NCI-H2081 (cell line): ENCODE results near the gene IL18R1.

Source experiments
- DNase-seq, 2 experiments: peaks; one replicate each; lab custom pipeline; 2025; lab: John Stamatoyannopoulos, UW

The IL18R1 gene

GRCh38 chr2:102345329-102345920 is 10.2 kb upstream of the IL18R1 start:
- DNase-seq, result no peak

- DNase-seq, result no peak
These were observed 9.0 kb upstream of the IL18R1 start for GRCh38 chr2:102346381-102347130.

- peak in 1 of 2 experiments; percentile 1 for DNase-seq
These were observed 5.3 kb upstream of the IL18R1 start for GRCh38 chr2:102350137-102350793.

DNA sequence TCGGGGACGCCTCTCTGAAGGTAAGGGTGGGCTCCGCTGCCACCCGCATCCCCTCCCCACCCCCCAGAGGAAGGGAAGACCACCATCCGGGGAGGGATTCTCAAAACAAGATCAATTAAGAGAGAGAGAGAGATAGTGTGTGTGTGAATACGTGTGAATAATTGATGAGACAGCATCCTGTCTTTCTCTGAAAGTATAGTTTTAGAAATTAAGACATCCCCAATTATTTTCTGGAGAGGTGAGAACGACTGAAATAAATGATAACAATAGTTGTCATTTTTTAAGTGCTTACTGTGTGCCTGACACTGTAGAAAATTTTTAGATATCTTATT is 751 bp downstream of the IL18R1 start:
- no peak for DNase-seq

DNA sequence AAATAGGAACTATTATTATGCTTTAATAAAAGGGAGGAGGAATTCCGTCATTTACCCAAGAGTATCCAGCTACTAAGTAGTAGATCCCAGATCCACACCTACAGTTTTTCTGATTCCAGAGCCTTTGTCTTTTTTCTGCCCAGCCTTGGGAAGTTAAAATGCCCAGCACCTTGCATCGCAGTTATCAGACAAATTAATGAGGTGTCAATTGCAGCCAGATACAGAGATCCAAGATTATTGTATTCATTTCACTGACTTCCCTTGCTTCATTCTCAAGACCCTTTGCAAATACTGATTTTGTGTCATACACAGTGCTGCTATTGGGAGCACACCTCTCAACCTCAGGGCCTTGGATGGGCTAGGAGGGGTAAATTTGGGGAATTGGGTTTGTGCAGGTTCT is 1.1 kb downstream of the IL18R1 start:
- no peak for DNase-seq

DNA sequence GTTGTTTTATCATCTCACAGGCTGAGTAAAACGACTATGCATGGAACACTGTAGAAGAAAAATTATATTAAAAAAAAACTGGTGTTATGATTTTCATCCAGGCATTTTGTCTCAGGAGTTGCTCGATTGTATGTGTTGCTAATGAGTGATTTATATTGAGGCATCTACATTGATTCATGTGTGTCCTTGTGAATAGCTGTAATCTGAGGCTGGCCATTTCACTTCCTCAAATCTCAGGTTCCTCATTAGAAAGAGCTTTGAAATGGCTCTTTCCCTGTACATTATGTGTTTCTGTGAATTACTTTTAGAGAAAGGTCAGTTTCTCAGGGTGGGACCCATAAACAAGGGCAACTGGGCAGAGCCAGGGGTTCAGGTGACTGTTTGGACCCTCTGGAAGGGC is 2.3 kb downstream of the IL18R1 start:
- no peak for DNase-seq

DNA sequence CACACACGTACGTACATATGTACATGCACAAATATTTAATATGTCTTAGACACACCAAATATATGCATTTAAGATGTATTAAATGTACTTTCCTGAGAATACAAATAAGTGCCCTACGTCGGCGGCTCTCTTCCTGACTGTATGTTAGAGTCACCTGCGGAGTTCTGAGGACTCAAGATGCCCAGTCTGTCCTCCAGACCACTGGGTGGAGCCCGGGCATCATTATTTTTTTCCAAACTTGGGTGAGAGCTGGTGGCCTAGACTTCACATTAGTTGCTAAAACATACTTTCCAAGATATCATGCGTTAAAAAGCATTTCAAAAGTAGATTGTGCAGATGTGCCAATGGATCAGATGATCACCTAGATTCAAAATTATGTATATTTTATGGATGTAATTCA is 2.9 kb downstream of the IL18R1 start:
- DNase-seq, result no peak

- no peak for DNase-seq
These were observed 3.9 kb downstream of the IL18R1 start for GRCh38 chr2:102359527-102359926.

DNA sequence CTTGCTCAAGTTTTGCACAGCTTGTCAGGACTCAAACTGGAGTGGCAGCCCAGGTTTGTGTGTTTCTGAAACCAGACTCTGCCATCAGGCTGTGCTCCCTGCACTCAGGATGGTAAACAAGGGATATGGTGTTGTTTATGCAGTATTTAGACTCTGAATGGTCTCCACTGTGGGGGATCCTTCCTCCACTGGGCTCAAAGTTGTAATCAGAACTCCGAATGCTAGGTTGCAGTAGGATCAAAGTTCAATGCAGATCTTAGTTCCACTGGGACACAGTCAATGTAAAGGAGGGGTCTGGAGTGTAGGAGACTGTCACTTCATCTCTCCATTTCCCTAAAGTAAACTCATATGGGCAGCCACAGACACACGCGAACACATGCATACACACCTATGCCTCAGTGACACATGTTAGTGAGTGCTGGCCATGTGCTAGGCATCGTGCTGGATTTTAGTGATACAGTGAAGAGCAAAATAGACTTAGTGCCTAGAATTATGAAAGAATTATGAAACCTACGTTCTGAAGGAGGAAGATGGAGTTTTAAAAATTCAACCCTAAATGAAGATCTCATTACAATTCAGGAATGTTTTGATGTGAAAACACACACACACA is 6.1 kb downstream of the IL18R1 start:
- no peak for DNase-seq

DNA sequence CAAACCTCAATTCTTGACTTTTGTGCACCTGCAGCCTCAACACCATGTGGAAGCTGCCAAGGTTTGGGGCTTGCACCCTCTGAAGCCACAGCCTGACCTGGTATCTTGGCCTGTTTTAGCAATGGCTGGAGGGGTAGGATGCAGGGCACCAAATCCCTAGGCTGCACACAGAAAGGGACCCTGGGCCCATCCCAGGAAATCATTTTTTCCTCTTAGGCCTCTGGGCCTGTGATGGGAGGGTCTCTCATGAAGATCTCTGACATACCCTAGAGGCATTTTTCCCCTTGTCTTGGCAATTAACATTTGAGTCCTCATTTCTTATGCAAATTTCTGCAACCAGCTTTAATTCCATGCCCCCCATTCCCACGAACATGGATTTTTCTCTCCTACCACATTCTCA is 10.2 kb downstream of the IL18R1 start:
- no peak for DNase-seq

- DNase-seq, result no peak
These were observed 11.0 kb downstream of the IL18R1 start for GRCh38 chr2:102366406-102367112.

GRCh38 chr2:102367331-102367971 is 11.9 kb downstream of the IL18R1 start:
- no peak for DNase-seq

- no peak for DNase-seq
These were observed 13.0 kb downstream of the IL18R1 start for GRCh38 chr2:102368461-102369109.

DNA sequence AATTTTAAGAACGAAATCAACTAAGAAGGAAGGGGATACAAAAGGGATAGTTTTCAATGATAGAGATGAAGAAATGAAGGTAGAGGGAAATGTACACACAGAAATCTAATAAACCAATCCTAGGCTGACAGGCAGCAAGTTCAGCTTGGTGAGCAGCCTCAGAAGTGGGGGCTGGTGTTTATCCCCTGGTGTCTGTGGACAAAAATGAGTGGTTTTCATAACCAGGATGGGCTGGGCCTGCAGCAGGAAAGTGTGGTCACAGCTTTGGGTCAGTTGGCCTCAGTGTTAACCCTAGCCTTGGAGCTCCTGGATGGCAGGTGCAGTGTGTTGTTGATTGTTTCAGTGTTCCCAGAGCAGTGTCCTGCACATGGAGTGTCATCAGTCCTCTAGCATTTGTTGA is 14.3 kb downstream of the IL18R1 start:
- no peak for DNase-seq

- DNase-seq, result no peak
These were observed 20.5 kb downstream of the IL18R1 start for GRCh38 chr2:102376052-102376591.

DNA sequence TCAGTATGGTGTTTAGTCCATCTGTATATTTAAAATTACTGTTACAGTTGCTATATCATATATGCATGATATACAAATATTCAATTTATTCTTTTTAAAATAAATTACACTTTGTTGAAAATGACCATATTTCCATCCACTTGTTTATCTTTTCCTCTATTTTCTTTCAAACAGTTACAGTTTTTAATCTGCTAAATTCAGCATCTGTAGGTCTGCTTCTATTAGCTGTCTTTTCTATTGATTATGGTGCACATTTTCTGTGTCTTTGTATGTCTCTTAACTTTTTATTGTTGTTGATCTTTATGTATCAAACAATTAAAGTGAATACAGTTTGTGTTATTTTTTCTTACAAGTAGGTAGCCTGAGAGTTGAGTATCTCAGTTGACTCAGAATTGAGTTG is 28.1 kb downstream of the IL18R1 start:
- no peak for DNase-seq

- DNase-seq, result no peak
These were observed 29.9 kb downstream of the IL18R1 start for GRCh38 chr2:102385522-102385921.

DNA sequence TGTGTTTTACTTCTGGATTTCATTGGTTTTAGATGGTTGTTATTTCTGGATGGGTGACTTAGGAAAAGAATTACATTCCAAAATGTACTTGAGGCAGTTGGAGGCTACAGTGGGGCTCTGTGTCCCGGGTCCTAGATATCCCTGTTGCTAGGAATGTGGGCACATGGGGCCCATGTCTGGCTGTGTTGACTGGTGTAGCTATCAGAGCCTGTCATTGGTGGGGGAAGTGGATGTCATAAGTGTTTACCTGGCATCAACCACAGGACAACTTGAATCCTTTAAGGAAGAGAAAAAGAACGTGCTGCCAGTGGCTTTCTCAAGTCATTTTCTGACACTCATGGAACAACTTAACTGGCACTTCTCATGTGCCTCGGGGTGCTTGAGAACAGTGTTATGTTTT is 30.4 kb downstream of the IL18R1 start:
- no peak for DNase-seq

- DNase-seq, result no peak
These were observed 31.4 kb downstream of the IL18R1 start for GRCh38 chr2:102386867-102387541.

- DNase-seq, result no peak
These were observed 32.4 kb downstream of the IL18R1 start for GRCh38 chr2:102387763-102388546.
